OCI-LY3 (cell line): Measurements from ENCODE around the gene SNCB.

Experiments used
- H2AFZ ChIP-seq: fragments of 200-600, 300-600 bp; shearing (Covaris generic); 2 replicates; pipeline ENCODE4 v1.6.0; 2014; ENCODE audit warnings: antibody characterized with exemption, low read depth, low read length
- H3K27ac ChIP-seq: fragments of 200-600, 300-600 bp; sonication (generic); 2 replicates; pipeline ENCODE4 v1.5.1; 2014; ENCODE audit warnings: mild to moderate bottlenecking, low read length, moderate library complexity, mixed read lengths
- H3K27me3 ChIP-seq: fragments of 200-600, 300-600 bp; sonication (generic); 2 replicates; pipeline ENCODE4 v1.6.1; 2014; ENCODE audit warnings: low read depth, low read length, mixed read lengths
- H3K36me3 ChIP-seq: fragments of 200-600, 300-600 bp; sonication (generic); replicated peaks from 2 replicates; pipeline ENCODE3; 2014; ENCODE audit warnings: low read depth, low read length, mixed read lengths
- H3K4me1 ChIP-seq: fragments of 300-600, 200-600 bp; sonication (generic); 2 replicates; pipeline ENCODE4 v1.6.1; 2014; ENCODE audit warnings: low read length, mixed read lengths
- H3K4me2 ChIP-seq: fragments of 200-600, 300-600 bp; sonication (generic); 2 replicates; pipeline ENCODE4 v1.6.1; 2014; ENCODE audit warnings: low read length, mixed read lengths
- H3K4me3 ChIP-seq: fragments of 300-600, 200-600 bp; sonication (generic); 2 replicates; pipeline ENCODE4 v1.5.1; 2014; ENCODE audit warnings: antibody characterized with exemption, mild to moderate bottlenecking, low read length, moderate library complexity
- H3K79me2 ChIP-seq: fragments of 300-600, 200-600 bp; shearing (Covaris generic); 2 replicates; pipeline ENCODE4 v1.6.1; 2014; ENCODE audit warnings: mild to moderate bottlenecking, low read length, mixed read lengths
- H3K9ac ChIP-seq: fragments of 300-600, 200-600 bp; shearing (Covaris generic); 2 replicates; pipeline ENCODE4 v1.6.0; 2014; ENCODE audit warnings: mild to moderate bottlenecking, low read length, moderate library complexity
- H3K9me3 ChIP-seq: fragments of 200-600, 300-600 bp; shearing (Covaris generic); 2 replicates; pipeline ENCODE4 v1.6.1; 2014; ENCODE audit warnings: low read length, mixed read lengths; ENCODE audit not compliant: insufficient read depth
- H4K20me1 ChIP-seq: fragments of 200-600, 300-600 bp; sonication (generic); 2 replicates; pipeline ENCODE4 v1.6.1; 2016; ENCODE audit warnings: low read length, mixed read lengths; ENCODE audit not compliant: insufficient read depth
- CTCF ChIP-seq: fragments of 200-600, 300-600 bp; sonication (generic); IDR thresholded peaks from 2 replicates; pipeline ENCODE4 v1.5.1; 2014; ENCODE audit warnings: antibody characterized with exemption, low read length, low read depth
- EZH2phosphoT487 ChIP-seq: fragments of 200-600 bp; shearing (Covaris generic); IDR thresholded peaks from 2 replicates; pipeline ENCODE4 v1.6.1; 2018; ENCODE audit warnings: antibody characterized with exemption, mixed run types, low read depth

Gene SNCB

GRCh38 chr5:176628406-176629228 lies 1.7 kb downstream of the SNCB start:
- H3K4me1 ChIP-seq: peaks cover 7% of the 10 kb centered on the region
- no peak overlapping the region for H3K9ac ChIP-seq
- H3K9me3 ChIP-seq: no peaks in the 10 kb centered on the region
- no peak overlapping the region for H3K4me2 ChIP-seq
- no peak overlapping the region for H3K4me3 ChIP-seq
- H4K20me1 ChIP-seq: no peaks in the 10 kb centered on the region
- no peak overlapping the region for H3K27ac ChIP-seq
- H3K79me2 ChIP-seq: no peaks in the 10 kb centered on the region
- TF ChIP-seq EZH2phosphoT487 (no peak), CTCF (no peak)
- H3K36me3 ChIP-seq: no peaks in the 10 kb centered on the region
- H3K27me3 ChIP-seq: peaks cover 53% of the 10 kb centered on the region
- no peak overlapping the region for H2AFZ ChIP-seq

GRCh38 chr5:176627582-176627981 lies 2.8 kb downstream of the SNCB start:
- H3K4me1 ChIP-seq: peaks cover 4% of the 10 kb centered on the region; the same call in 1 of the 2 replicates
- no peak for TF ChIP-seq CTCF
- TF ChIP-seq EZH2phosphoT487: no peak
- H3K27me3 ChIP-seq: peaks cover 51% of the 10 kb centered on the region
- H3K9ac ChIP-seq: no peak overlapping the region
- H3K9me3 ChIP-seq: no peaks in the 10 kb centered on the region
- no peaks in the 10 kb centered on the region for H3K36me3 ChIP-seq
- H3K79me2 ChIP-seq: no peaks in the 10 kb centered on the region
- no peaks in the 10 kb centered on the region for H4K20me1 ChIP-seq
- H3K4me2 ChIP-seq: no peak overlapping the region
- no peak overlapping the region for H3K27ac ChIP-seq
- H3K4me3 ChIP-seq: no peak overlapping the region
- no peak overlapping the region for H2AFZ ChIP-seq

- Histone ChIP-seq H3K27me3 (peaks cover 51% of the 10 kb centered on the region), H3K36me3 (no peaks in the 10 kb centered on the region), H4K20me1 (no peaks in the 10 kb centered on the region), H3K9me3 (no peaks in the 10 kb centered on the region), H3K27ac (no peak overlapping the region), H2AFZ (no peak overlapping the region), H3K4me2 (no peak overlapping the region), H3K4me3 (no peak overlapping the region), H3K4me1 (peaks cover 4% of the 10 kb centered on the region; the same call in 1 of the 2 replicates), H3K79me2 (no peaks in the 10 kb centered on the region), H3K9ac (no peak overlapping the region)
- no peak for TF ChIP-seq EZH2phosphoT487
These were observed 3.5 kb downstream of the SNCB start for GRCh38 chr5:176626876-176627236.

- H3K27ac ChIP-seq: no peak overlapping the region
- no peaks in the 10 kb centered on the region for H3K9me3 ChIP-seq
- no peak overlapping the region for H2AFZ ChIP-seq
- no peaks in the 10 kb centered on the region for H3K79me2 ChIP-seq
- H3K27me3 ChIP-seq: peaks cover 45% of the 10 kb centered on the region
- H3K9ac ChIP-seq: no peak overlapping the region
- no peak overlapping the region for H3K4me2 ChIP-seq
- peaks cover 4% of the 10 kb centered on the region; the same call in 1 of the 2 replicates for H3K4me1 ChIP-seq
- TF ChIP-seq EZH2phosphoT487 (no peak), CTCF (no peak)
- H3K4me3 ChIP-seq: no peak overlapping the region
- H3K36me3 ChIP-seq: no peaks in the 10 kb centered on the region
- H4K20me1 ChIP-seq: no peaks in the 10 kb centered on the region
These were observed 4.1 kb downstream of the SNCB start for GRCh38 chr5:176625966-176626875.
